ENCODE measurements around the gene CTIF. TPM values are rescaled to one million over a fixed set of nuclear protein-coding genes. Genes with fewer than 3 reads are reported as not detected.
A peak's percentile ranks its signal among the peaks of the same experiment; 100 is the strongest.
"Not testable (repeated sequence)": the region's sequence is repeated elsewhere in the genome, so short reads cannot be mapped to it uniquely, and the experiment has no call there.

CTIF gene
- total and polyA plus RNA-seq, 5 donors, result 41.0 to 78.2 (median 48.5) TPM

GRCh38 chr18:48646976-48647375, 108.1 kb downstream of the CTIF start:
- no peaks in the 10 kb centered on the region for H3K9me3 ChIP-seq (ENCODE audit: control insufficient read depth, low read length)
- WGBS, result 71% methylated on average over 2 of the region's 2 CpGs

GRCh38 chr18:48649231-48649630, 110.4 kb downstream of the CTIF start:
- 84% methylated on average over 7 of the region's 7 CpGs for WGBS
- no peak for ATAC-seq
- no peak for DNase-seq

More at GRCh38 chr18:48646976-48647375, 108.1 kb downstream of the CTIF start:
- ATAC-seq (no peak), DNase-seq (no peak)
- Histone ChIP-seq H3K4me1 (ENCODE audit: control insufficient read depth, insufficient read depth, low read length) (no peaks in the 10 kb centered on the region), H3K27me3 (ENCODE audit: control insufficient read depth, insufficient read depth) (no peaks in the 10 kb centered on the region), H3K27ac (ENCODE audit: low read length) (no peak overlapping the region), H3K4me3 (ENCODE audit: low read length) (no peak overlapping the region)
- intact Hi-C loops (cut with DNase I), result no loop called here

GRCh38 chr18:48654591-48654990, 115.8 kb downstream of the CTIF start:
- H3K9me3 ChIP-seq (ENCODE audit: control insufficient read depth, low read length); H3K4me3 ChIP-seq (ENCODE audit: low read length); DNase-seq; intact Hi-C loops (cut with DNase I); H3K4me1 ChIP-seq (ENCODE audit: control insufficient read depth, insufficient read depth, low read length); H3K27me3 ChIP-seq (ENCODE audit: control insufficient read depth, insufficient read depth); H3K27ac ChIP-seq (ENCODE audit: low read length); ATAC-seq: not testable (repeated sequence)
- WGBS, result 93% methylated on average over 4 of the region's 4 CpGs

More at GRCh38 chr18:48649231-48649630, 110.4 kb downstream of the CTIF start:
- H3K4me3 ChIP-seq (ENCODE audit: low read length), result no peak overlapping the region
- intact Hi-C loops (cut with DNase I), result no loop called here
- no peaks in the 10 kb centered on the region for H3K27me3 ChIP-seq (ENCODE audit: control insufficient read depth, insufficient read depth)
- no peaks in the 10 kb centered on the region for H3K4me1 ChIP-seq (ENCODE audit: control insufficient read depth, insufficient read depth, low read length)
- no peaks in the 10 kb centered on the region for H3K9me3 ChIP-seq (ENCODE audit: control insufficient read depth, low read length)
- no peak overlapping the region for H3K27ac ChIP-seq (ENCODE audit: low read length)

GRCh38 chr18:48655508-48655907, 116.7 kb downstream of the CTIF start:
- Histone ChIP-seq H3K9me3 (ENCODE audit: control insufficient read depth, low read length) (no peaks in the 10 kb centered on the region), H3K27ac (ENCODE audit: low read length) (no peak overlapping the region), H3K4me1 (ENCODE audit: control insufficient read depth, insufficient read depth, low read length) (no peaks in the 10 kb centered on the region), H3K27me3 (ENCODE audit: control insufficient read depth, insufficient read depth) (no peaks in the 10 kb centered on the region), H3K4me3 (ENCODE audit: low read length) (no peak overlapping the region)
- intact Hi-C loops (cut with DNase I), result no loop called here
- 73% methylated on average over 2 of the region's 2 CpGs for WGBS
- DNase-seq, result no peak
- peak in 1 of 2 donors; percentile 40 for ATAC-seq

GRCh38 chr18:48656176-48656575, 117.3 kb downstream of the CTIF start:
- H3K27me3 ChIP-seq (ENCODE audit: control insufficient read depth, insufficient read depth), result no peaks in the 10 kb centered on the region
- ATAC-seq (no peak), DNase-seq (no peak)
- intact Hi-C loops (cut with DNase I), result no loop called here
- H3K4me3 ChIP-seq (ENCODE audit: low read length), result no peak overlapping the region
- no peaks in the 10 kb centered on the region for H3K9me3 ChIP-seq (ENCODE audit: control insufficient read depth, low read length)
- no peak overlapping the region for H3K27ac ChIP-seq (ENCODE audit: low read length)
- peaks cover 4% of the 10 kb centered on the region for H3K4me1 ChIP-seq (ENCODE audit: control insufficient read depth, insufficient read depth, low read length)
- WGBS, result 84% methylated on average over 2 of the region's 2 CpGs

GRCh38 chr18:48656582-48656981, 117.8 kb downstream of the CTIF start:
- H3K27ac ChIP-seq (ENCODE audit: low read length), result no peak overlapping the region
- ATAC-seq, result no peak
- H3K4me1 ChIP-seq (ENCODE audit: control insufficient read depth, insufficient read depth, low read length), result peaks cover 4% of the 10 kb centered on the region
- 72% methylated on average over 3 of the region's 3 CpGs for WGBS
- intact Hi-C loops (cut with DNase I), result no loop called here
- H3K27me3 ChIP-seq (ENCODE audit: control insufficient read depth, insufficient read depth), result no peaks in the 10 kb centered on the region
- no peaks in the 10 kb centered on the region for H3K9me3 ChIP-seq (ENCODE audit: control insufficient read depth, low read length)
- DNase-seq, result no peak
- H3K4me3 ChIP-seq (ENCODE audit: low read length), result no peak overlapping the region

GRCh38 chr18:48657447-48658120, 118.8 kb downstream of the CTIF start:
- intact Hi-C loops (cut with DNase I), result no loop called here
- H3K9me3 ChIP-seq (ENCODE audit: control insufficient read depth, low read length), result no peaks in the 10 kb centered on the region
- WGBS, result 57% methylated on average over 9 of the region's 9 CpGs
- H3K4me3 ChIP-seq (ENCODE audit: low read length), result no peak overlapping the region
- H3K27me3 ChIP-seq (ENCODE audit: control insufficient read depth, insufficient read depth), result no peaks in the 10 kb centered on the region
- H3K4me1 ChIP-seq (ENCODE audit: control insufficient read depth, insufficient read depth, low read length), result peaks cover 8% of the 10 kb centered on the region
- DNase-seq (no peak), ATAC-seq (peak; percentile 22 to 60)
- H3K27ac ChIP-seq (ENCODE audit: low read length), result no peak overlapping the region

GRCh38 chr18:48658721-48659120, 119.9 kb downstream of the CTIF start:
- Histone ChIP-seq H3K9me3 (ENCODE audit: control insufficient read depth, low read length) (no peaks in the 10 kb centered on the region), H3K4me1 (ENCODE audit: control insufficient read depth, insufficient read depth, low read length) (peaks cover 8% of the 10 kb centered on the region), H3K4me3 (ENCODE audit: low read length) (no peak overlapping the region), H3K27ac (ENCODE audit: low read length) (no peak overlapping the region), H3K27me3 (ENCODE audit: control insufficient read depth, insufficient read depth) (no peaks in the 10 kb centered on the region)
- intact Hi-C loops (cut with DNase I), result no loop called here
- DNase-seq, result no peak
- ATAC-seq, result no peak
- 74% methylated on average over 5 of the region's 5 CpGs for WGBS

GRCh38 chr18:48659188-48660009, 120.6 kb downstream of the CTIF start:
- intact Hi-C loops (cut with DNase I), result loop anchor here in 2 of 4 donors (5.0 to 10.0 kb wide), 2 partner anchors 45 to 182 kb away; no protein-coding TSS in a partner anchor
- 95% methylated on average over 19 of the region's 19 CpGs for WGBS
- Histone ChIP-seq H3K4me3 (ENCODE audit: low read length) (no peak overlapping the region), H3K9me3 (ENCODE audit: control insufficient read depth, low read length) (no peaks in the 10 kb centered on the region), H3K4me1 (ENCODE audit: control insufficient read depth, insufficient read depth, low read length) (peaks cover 8% of the 10 kb centered on the region), H3K27me3 (ENCODE audit: control insufficient read depth, insufficient read depth) (no peaks in the 10 kb centered on the region), H3K27ac (ENCODE audit: low read length) (no peak overlapping the region)
- no peak for DNase-seq
- no peak for ATAC-seq

GRCh38 chr18:48660346-48661228, 121.8 kb downstream of the CTIF start:
- WGBS, result 81% methylated on average over 7 of the region's 7 CpGs
- Histone ChIP-seq H3K4me1 (ENCODE audit: control insufficient read depth, insufficient read depth, low read length) (peaks cover 8% of the 10 kb centered on the region), H3K9me3 (ENCODE audit: control insufficient read depth, low read length) (no peaks in the 10 kb centered on the region), H3K27ac (ENCODE audit: low read length) (no peak overlapping the region), H3K4me3 (ENCODE audit: low read length) (no peak overlapping the region), H3K27me3 (ENCODE audit: control insufficient read depth, insufficient read depth) (no peaks in the 10 kb centered on the region)
- no peak for ATAC-seq
- no peak for DNase-seq
- intact Hi-C loops (cut with DNase I), result loop anchor here in 2 of 4 donors (5.0 to 10.0 kb wide), 2 partner anchors 46 to 183 kb away; no protein-coding TSS in a partner anchor
